ENCODE data around the gene TMEM175.

TMEM175 gene

GRCh38 chr4:899556-899906 lies 32.7 kb upstream of the TMEM175 start:
- no peak for DNase-seq (ENCODE audit: extremely low read depth, low read depth)
- no peak for TF ChIP-seq CTCF (IDR thresholded peaks at IDR 0.05; ENCODE audit: low read depth, low read length)

- DNase-seq (ENCODE audit: extremely low read depth, low read depth) = no peak
- no peak for TF ChIP-seq CTCF (IDR thresholded peaks at IDR 0.05; ENCODE audit: low read depth, low read length)
Measured at GRCh38 chr4:900073-900472, 32.2 kb upstream of the TMEM175 start.

GRCh38 chr4:900721-901120 lies 31.5 kb upstream of the TMEM175 start:
- no peak for TF ChIP-seq CTCF (IDR thresholded peaks at IDR 0.05; ENCODE audit: low read depth, low read length)
- DNase-seq (ENCODE audit: extremely low read depth, low read depth) = no peak

- no peak for DNase-seq (ENCODE audit: extremely low read depth, low read depth)
- no peak for TF ChIP-seq CTCF (IDR thresholded peaks at IDR 0.05; ENCODE audit: low read depth, low read length)
Measured at GRCh38 chr4:901192-901910, 30.9 kb upstream of the TMEM175 start.

- TF ChIP-seq CTCF (IDR thresholded peaks at IDR 0.05; ENCODE audit: low read depth, low read length) = no peak
- no peak for DNase-seq (ENCODE audit: extremely low read depth, low read depth)
Measured at GRCh38 chr4:903066-904046, 28.9 kb upstream of the TMEM175 start.

GRCh38 chr4:905485-906338 lies 26.5 kb upstream of the TMEM175 start:
- DNase-seq (ENCODE audit: extremely low read depth, low read depth) = no peak
- TF ChIP-seq CTCF (IDR thresholded peaks at IDR 0.05; ENCODE audit: low read depth, low read length) = no peak
